Measurements from ENCODE around the gene CMTM8.
"Not testable (repeated sequence)": the region's sequence is repeated elsewhere in the genome, so short reads cannot be mapped to it uniquely, and the experiment has no call there.

Gene CMTM8
- total RNA-seq: 5.5 to 5.6 reads per million in 2 donors

GRCh38 chr3:32238453-32239306, at the start of gene CMTM8:
CMTM8 (plus strand) TSS chr3:32238680; CDS start chr3:32238973, 293 bp downstream.
- DNase-seq: peak; percentile 33 to 88 (median 46)

GRCh38 chr3:32189693-32190092, 48.8 kb upstream of the CMTM8 start:
- DNase-seq: no peak

DNA sequence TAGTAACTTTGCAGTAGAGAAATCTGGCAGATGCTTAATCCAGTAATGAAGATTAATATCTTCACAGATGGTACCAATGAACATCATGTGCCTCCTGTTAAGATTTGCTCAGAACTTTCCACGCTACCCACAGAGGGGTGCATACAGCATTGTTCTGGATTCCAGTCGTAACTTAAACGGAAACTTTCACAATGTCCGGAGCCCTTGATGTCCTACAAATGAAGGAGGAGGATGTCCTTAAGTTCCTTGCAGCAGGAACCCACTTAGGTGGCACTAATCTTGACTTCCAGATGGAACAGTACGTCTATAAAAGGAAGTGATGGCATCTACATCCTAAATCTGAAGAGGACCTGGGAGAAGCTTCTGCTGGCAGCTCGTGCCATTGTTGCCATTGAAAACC, 47.9 kb upstream of the CMTM8 start:
- not testable (repeated sequence) for DNase-seq

- no peak for DNase-seq
Observed at GRCh38 chr3:32193101-32193500, 45.4 kb upstream of the CMTM8 start.

GRCh38 chr3:32194653-32195052, 43.8 kb upstream of the CMTM8 start:
- no peak for DNase-seq

- DNase-seq: no peak
Observed at GRCh38 chr3:32195995-32196540, 42.4 kb upstream of the CMTM8 start.

- no peak for DNase-seq
Observed at GRCh38 chr3:32197991-32198390, 40.5 kb upstream of the CMTM8 start.

- no peak for DNase-seq
Observed at GRCh38 chr3:32198714-32199113, 39.8 kb upstream of the CMTM8 start.

- DNase-seq: no peak
Observed at GRCh38 chr3:32200490-32200889, 38.0 kb upstream of the CMTM8 start.

DNA sequence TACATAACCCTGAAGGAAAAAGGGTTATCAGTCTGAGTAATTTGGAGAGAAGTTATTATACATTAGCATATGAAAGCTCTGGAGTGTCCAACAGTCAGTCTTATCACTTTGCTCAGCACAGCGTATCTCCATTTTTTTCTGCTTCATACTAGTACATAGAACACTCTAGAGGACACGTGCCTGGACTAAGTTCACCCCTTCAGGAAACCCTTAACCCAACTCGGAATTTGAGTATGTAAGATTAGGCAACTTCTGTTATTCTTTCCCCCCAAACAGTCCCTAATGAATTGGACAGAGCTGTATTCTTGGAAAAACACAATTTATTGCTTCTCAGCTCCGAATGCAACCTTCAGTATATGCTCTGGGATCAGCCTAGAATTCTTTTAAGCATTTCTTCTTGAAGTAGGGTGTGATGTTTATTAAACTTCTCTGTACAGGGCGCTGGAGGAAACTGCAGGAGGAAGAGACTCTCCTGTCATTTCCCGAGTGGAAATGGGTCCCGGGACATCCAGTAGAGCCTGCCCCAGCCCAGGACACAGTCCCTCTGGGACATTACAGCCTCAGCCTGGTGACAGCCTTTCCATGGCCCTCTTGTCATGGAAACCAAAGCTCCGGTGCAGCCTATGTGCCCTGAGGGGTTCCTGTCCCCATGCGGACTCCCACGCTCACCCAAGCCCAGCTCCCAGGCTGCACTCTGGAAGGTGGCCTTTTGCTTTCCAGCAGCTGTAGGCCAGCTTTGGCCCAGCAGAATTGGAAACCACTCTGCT, 37.3 kb upstream of the CMTM8 start:
- no peak for DNase-seq

GRCh38 chr3:32202496-32202895, 36.0 kb upstream of the CMTM8 start:
- DNase-seq: no peak

GRCh38 chr3:32203854-32204253, 34.6 kb upstream of the CMTM8 start:
- no peak for DNase-seq

- DNase-seq: no peak
Observed at GRCh38 chr3:32208447-32208846, 30.0 kb upstream of the CMTM8 start.

DNA sequence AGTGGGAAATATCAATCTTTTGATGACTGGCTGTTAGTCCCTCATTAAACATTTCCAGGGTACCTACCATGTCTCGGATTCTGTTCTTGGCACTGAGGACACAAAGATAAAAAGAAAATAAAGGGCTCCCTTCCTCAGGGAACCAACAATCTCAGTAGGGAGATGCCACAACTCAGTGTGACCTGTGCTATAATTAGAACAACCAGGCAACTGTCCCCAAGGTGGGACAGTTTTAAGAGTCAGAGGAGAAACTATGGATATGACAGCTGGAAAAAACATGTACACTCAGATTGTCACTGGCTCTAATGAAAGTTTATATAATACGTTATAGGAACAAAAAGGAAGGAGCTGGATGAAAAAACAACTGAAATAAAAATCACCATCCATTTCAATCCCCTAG, 23.3 kb upstream of the CMTM8 start:
- DNase-seq: no peak

DNA sequence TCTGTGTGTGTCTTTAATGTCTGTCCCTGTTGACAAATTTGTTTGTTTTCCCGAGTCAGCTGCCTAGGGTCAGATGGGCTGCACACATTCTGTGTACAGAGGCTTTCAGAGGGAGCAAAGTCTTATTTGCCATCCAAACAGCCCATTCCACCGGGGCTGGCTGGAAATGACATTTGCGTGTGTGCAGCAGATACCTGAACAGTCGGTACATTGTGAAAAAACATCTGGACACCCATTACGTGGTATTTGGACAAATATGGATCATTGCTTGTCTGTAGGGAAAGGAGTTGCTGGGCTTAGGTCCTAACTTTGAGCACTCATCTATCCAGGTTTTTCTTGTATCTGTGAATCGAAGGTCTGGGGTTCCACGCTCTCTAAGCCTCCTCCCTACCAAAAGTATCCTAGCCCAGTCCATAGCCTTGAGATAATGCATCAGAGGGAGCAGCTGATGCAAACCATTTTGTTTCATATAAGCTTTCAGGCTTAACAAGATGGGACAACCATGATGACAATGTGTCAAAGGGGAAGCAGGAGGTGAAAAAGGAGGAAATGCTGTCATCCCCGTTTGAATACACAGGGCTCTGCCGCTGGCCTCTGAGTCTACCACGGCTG, 22.2 kb upstream of the CMTM8 start:
- no peak for DNase-seq

DNA sequence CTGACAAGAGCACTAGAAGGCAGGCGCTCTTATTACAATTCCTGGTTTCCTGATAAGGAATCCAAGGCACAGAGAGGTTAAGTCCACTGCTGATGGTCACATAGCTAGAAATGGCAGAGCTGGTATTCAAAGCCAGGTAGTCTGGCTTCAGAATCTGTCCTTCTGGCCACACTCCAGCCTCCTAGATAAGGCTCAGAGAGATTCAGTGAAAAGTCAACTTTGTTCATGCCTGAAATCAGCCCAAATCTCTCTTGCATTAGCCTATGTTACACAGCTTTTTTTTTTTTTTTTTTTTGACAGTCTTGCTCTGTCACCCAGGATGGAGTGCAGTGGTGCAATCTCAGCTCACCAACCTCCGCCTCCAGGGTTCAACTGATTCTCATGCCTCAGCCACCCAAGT, 21.1 kb upstream of the CMTM8 start:
- DNase-seq: no peak

DNA sequence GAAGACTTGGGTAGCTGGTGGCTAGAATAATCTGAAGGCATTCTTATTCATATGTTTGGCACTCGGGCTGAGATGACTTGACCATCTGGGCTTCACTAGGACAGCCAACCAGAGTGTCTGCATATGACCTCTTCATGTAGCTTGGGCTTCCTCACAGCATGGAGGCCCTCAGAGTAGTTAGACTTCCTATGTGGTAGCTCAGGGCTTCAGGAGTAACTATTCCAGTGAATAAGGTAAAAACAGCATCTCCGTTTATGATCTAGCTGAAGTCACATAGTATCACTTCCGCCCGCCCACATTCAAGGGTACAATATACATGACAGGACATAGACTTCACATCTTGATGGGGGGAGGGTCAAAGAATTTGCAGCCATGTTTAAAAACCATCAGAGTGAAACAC, 18.9 kb upstream of the CMTM8 start:
- no peak for DNase-seq

DNA sequence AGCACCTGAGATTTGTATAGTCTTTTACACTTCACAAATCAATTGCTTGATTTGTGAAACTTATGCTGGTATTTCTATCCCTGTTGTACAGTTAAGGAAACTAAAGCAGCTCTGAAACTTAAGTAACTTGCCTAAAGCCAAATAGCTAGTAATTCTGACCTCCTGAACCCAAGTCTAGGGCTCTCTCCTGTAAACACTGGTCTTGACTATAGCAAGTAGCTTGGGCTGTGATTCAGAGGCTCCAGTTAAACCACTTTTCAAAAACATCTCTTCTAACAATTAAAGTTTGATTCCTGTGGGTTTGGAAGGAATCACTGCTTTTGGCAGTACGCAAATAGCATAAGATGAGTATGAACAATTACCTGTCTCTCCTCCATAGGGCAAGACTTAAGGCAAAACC, 18.5 kb upstream of the CMTM8 start:
- no peak for DNase-seq

DNA sequence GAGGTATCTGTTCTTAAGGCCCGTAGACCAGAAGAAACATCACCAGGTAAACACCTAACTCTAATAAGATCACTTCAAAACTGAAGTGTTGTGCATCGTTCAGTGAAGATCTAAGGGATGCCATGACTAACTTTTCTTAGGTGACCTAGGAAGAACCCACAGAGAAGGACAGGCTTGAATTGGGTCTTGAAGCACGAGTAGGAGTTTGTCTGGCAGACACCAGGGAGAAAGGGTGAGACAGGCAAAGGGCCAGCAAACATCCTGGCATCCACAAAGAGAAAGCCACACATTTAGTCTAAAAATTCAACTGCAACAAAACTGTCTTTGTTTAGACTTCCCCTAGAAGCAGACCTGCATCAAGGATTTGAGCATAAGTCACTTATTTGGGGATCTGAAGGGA, 15.5 kb upstream of the CMTM8 start:
- no peak for DNase-seq

GRCh38 chr3:32224016-32224516, 14.4 kb upstream of the CMTM8 start:
- no peak for DNase-seq

GRCh38 chr3:32226875-32227500, 11.5 kb upstream of the CMTM8 start:
- no peak for DNase-seq

DNA sequence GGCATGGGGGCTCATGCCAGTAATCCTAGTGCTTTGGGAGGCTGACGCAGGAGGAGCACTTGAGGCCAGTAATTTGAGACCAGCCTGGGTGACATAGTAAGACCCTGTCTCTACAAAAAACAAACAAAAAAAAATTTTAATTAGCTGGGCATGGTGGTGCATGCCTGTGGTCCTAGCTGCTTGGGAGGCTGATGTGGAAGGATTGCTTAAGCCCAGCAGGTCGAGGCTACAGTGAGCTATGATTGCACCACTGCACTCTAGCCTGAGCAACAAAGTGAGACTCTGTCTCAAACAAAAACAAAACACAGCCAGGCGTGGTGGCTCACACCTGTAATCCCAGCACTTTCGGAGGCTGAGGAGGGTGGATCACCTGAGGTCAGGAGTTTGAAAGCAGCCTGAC, 9.7 kb upstream of the CMTM8 start:
- not testable (repeated sequence) for DNase-seq

- DNase-seq: no peak
Observed at GRCh38 chr3:32229565-32229964, 8.9 kb upstream of the CMTM8 start.

Measured in T-helper 2 cell (primary cell).